Lung (tissue), 12 donors: ENCODE data around the gene TMEM144. TPM values are rescaled to one million over a fixed set of nuclear protein-coding genes. Genes with fewer than 3 reads are reported as not detected.

Source experiments
- ATAC-seq: fragments of 200-7000 bp; cut with Tn5 transposase; one replicate; pipeline ENCODE4 v1.9.1; 2020; ENCODE audit warnings: moderate number of reproducible peaks; ENCODE audit not compliant: insufficient read depth, low FRiP score
- DNase-seq, 3 donors: peaks; one replicate each; pipeline ENCODE4 v3.0.0-alpha.2; 2013 to 2017
- H3K27ac ChIP-seq, 2 donors: one replicate each; pipeline ENCODE4 v1.5.1; 2013; ENCODE audit warnings: mild to moderate bottlenecking in 2 of 2, moderate library complexity in 2 of 2, control low read depth in 1 of 2, inconsistent platforms in 1 of 2, low read depth in 1 of 2, low read length in 1 of 2
- H3K27me3 ChIP-seq, 3 donors: one replicate each; pipeline ENCODE4 v1.5.1; 2013; ENCODE audit warnings: low read length in 2 of 3; ENCODE audit not compliant: control insufficient read depth in 3 of 3, insufficient read depth in 3 of 3
- H3K36me3 ChIP-seq, 4 donors: one replicate each; pipeline ENCODE4 v1.5.1; 2013; ENCODE audit warnings: low read length in 4 of 4, mild to moderate bottlenecking in 1 of 4, moderate library complexity in 1 of 4; ENCODE audit not compliant: control insufficient read depth in 4 of 4, insufficient read depth in 4 of 4
- H3K4me1 ChIP-seq, 5 donors: one replicate each; pipeline ENCODE4 v1.5.1; 2013; ENCODE audit warnings: low read length in 5 of 5, mild to moderate bottlenecking in 2 of 5, moderate library complexity in 1 of 5; ENCODE audit not compliant: control insufficient read depth in 5 of 5, insufficient read depth in 5 of 5
- H3K4me3 ChIP-seq: one replicate; pipeline ENCODE4 v1.5.1; 2013; ENCODE audit warnings: mild to moderate bottlenecking, control low read depth, moderate library complexity
- H3K9ac ChIP-seq, 2 donors: one replicate each; pipeline ENCODE4 v1.5.1; 2013; ENCODE audit warnings: low read length in 2 of 2, control low read depth in 1 of 2; ENCODE audit not compliant: insufficient read depth in 1 of 2
- H3K9me3 ChIP-seq, 4 donors: one replicate each; pipeline ENCODE4 v1.5.1; 2013; ENCODE audit warnings: low read length in 3 of 4, mild to moderate bottlenecking in 1 of 4, moderate library complexity in 1 of 4; ENCODE audit not compliant: control insufficient read depth in 4 of 4, insufficient read depth in 3 of 4
- WGBS, 2 donors: extraction: QIAGEN DNeasy Blood & Tissue Kit; methylation state at CpG; one replicate each; pipeline ENCODE4 v1.1.7; 2013; 5-methylcytosine and 5-hydroxymethylcytosine counted together
- polyA plus RNA-seq, 2 donors: library from polyadenylated mRNA; stranded (reverse); fragments of 200-250 nt; gene quantifications; one replicate each; pipeline ENCODE4 v1.2.1, GENCODE V29; 2013
- total RNA-seq, 2 donors: library from RNA; depleted of rRNA in 1 of 2; stranded (reverse); fragments of >200 nt in 1 of 2; gene quantifications; one replicate each; pipeline ENCODE4 v1.2.1, GENCODE V29; 2014 to 2021
- TF ChIP-seq, protein P1 (sequence below): IDR thresholded peaks from 2 replicates; pipeline ENCODE4 v1.5.1; 2012; ENCODE audit warnings: mild to moderate bottlenecking; ENCODE audit errors: control extremely low read depth, extremely low read depth
- donor health status: control.
- donor health status: control.
- donor health status: Bipolar disorder and iron deficiency.
- donor health status: healthy.
- donor health status: DM: yes; HTN: yes; CAD: no.

TMEM144 gene
- total and polyA plus RNA-seq, 4 donors: 3.7 to 17.3 (median 11.6) TPM

- Histone ChIP-seq H3K4me3 (no peak overlapping the region), H3K9me3 (no peaks in the 10 kb centered on the region), H3K36me3 (peaks cover 0 to 4% (median 0%) of the 10 kb centered on the region in 4 donors), H3K9ac (no peak overlapping the region), H3K27me3 (no peaks in the 10 kb centered on the region), H3K27ac (no peak overlapping the region), H3K4me1 (peaks cover 0 to 18% (median 3%) of the 10 kb centered on the region in 5 donors)
- DNase-seq (peak in 1 of 3 donors; percentile 38), ATAC-seq (peak; percentile 38)
- TF ChIP-seq, protein P1, sequence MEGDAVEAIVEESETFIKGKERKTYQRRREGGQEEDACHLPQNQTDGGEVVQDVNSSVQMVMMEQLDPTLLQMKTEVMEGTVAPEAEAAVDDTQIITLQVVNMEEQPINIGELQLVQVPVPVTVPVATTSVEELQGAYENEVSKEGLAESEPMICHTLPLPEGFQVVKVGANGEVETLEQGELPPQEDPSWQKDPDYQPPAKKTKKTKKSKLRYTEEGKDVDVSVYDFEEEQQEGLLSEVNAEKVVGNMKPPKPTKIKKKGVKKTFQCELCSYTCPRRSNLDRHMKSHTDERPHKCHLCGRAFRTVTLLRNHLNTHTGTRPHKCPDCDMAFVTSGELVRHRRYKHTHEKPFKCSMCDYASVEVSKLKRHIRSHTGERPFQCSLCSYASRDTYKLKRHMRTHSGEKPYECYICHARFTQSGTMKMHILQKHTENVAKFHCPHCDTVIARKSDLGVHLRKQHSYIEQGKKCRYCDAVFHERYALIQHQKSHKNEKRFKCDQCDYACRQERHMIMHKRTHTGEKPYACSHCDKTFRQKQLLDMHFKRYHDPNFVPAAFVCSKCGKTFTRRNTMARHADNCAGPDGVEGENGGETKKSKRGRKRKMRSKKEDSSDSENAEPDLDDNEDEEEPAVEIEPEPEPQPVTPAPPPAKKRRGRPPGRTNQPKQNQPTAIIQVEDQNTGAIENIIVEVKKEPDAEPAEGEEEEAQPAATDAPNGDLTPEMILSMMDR: no peak
These were observed 33.5 kb upstream of the TMEM144 start for GRCh38 chr4:158176776-158177175.

DNA sequence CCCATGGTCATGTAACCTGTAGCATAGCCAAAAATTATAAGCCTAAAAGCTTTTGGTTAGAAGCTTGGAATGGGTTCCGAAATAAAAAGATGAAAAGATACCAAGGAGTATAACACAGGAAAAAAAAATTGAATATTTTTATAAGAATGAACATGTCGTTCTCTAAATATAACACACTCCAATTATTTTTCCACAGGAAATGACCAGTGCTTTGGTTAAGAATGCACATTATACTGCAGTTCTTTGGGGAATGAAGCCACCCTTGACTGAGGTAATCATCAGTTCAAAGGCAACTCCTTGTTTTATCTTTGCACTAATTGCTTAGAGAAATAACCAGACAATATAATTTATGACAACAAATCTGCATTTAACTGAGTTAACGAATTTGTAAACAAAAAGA lies 30.8 kb upstream of the TMEM144 start:
- no peak overlapping the region for H3K4me3 ChIP-seq
- H3K27ac ChIP-seq: no peak overlapping the region
- no peaks in the 10 kb centered on the region for H3K9me3 ChIP-seq
- no peaks in the 10 kb centered on the region for H3K27me3 ChIP-seq
- TF ChIP-seq, protein P1: no peak
- ATAC-seq (no peak), DNase-seq (no peak)
- peaks cover 0 to 4% (median 0%) of the 10 kb centered on the region in 4 donors for H3K36me3 ChIP-seq
- H3K4me1 ChIP-seq: peaks cover 0 to 14% (median 0%) of the 10 kb centered on the region in 5 donors
- no peak overlapping the region for H3K9ac ChIP-seq
- WGBS, 2 donors: 76 to 85% methylated on average over 3 of the region's 3 CpGs

DNA sequence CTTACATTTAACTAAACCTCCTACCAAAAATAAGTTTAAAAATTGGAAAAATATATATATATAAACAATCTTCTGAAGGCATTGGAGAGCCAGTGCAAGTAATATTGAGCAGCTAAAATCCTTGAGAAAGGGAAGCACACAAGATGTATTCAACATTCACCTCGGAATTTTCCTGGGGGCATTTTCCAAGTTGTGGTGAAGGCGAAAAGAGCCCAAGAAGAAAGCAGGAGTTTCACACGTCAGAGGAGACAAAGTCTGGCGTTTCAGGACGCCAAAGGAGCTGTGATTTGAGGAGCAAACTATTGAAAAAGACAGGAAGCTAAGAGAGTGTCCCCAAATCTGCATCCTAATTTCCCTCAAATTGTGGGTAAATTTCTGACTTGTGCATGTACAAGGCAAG lies 28.4 kb upstream of the TMEM144 start:
- H3K4me3 ChIP-seq: no peak overlapping the region
- H3K27ac ChIP-seq: no peak overlapping the region
- ATAC-seq: no peak
- TF ChIP-seq, protein P1: no peak
- H3K4me1 ChIP-seq: peaks cover 0 to 4% (median 0%) of the 10 kb centered on the region in 5 donors
- 80 to 95% methylated on average over 5 of the region's 5 CpGs for WGBS, 2 donors
- H3K36me3 ChIP-seq: peaks cover 0 to 4% (median 0%) of the 10 kb centered on the region in 4 donors
- no peak overlapping the region for H3K9ac ChIP-seq
- no peaks in the 10 kb centered on the region for H3K27me3 ChIP-seq
- DNase-seq: no peak
- no peaks in the 10 kb centered on the region for H3K9me3 ChIP-seq

GRCh38 chr4:158182736-158183135 lies 27.6 kb upstream of the TMEM144 start:
- Histone ChIP-seq H3K9me3 (no peaks in the 10 kb centered on the region), H3K36me3 (peaks cover 0 to 4% (median 0%) of the 10 kb centered on the region in 4 donors), H3K9ac (no peak overlapping the region), H3K4me3 (no peak overlapping the region), H3K27ac (no peak overlapping the region), H3K4me1 (peaks cover 0 to 4% (median 0%) of the 10 kb centered on the region in 5 donors), H3K27me3 (no peaks in the 10 kb centered on the region)
- WGBS, 2 donors: 91 to 94% methylated on average over 15 of the region's 15 CpGs
- TF ChIP-seq, protein P1: no peak
- ATAC-seq: no peak
- no peak for DNase-seq
